ENCODE measurements around the gene GSDME. TPM values are rescaled to one million over a fixed set of nuclear protein-coding genes. Genes with fewer than 3 reads are reported as not detected.
"Not testable (repeated sequence)": the region's sequence is repeated elsewhere in the genome, so short reads cannot be mapped to it uniquely, and the experiment has no call there.

The GSDME gene
- total RNA-seq, 8 experiments from 2014 or later = 12.4 to 40.1 (median 20.5) TPM

DNA sequence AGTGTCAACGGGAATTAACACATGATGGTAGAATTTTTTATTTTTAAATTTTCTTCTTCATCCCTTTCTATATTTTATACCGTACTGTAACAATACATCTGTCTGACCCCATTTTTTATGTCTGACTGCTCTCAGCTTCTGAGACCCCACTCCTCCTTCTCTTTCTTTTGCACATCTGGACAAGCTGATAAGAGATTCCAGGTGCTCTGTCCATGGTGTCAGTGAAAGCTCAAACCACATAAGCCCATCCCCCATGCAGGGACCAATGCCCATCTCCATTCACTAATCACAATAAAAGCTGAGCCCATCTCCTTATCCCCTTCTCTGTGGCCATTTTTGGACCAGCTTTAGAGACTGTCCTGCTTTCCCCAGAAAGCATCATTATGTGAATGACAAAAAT, 8.7 kb downstream of the GSDME start:
- no peak overlapping the region for H3K4me3 ChIP-seq
- in situ Hi-C loops (cut with MboI; ENCODE audit: low pct_unique_long_range_greater_than_20kb in 2 of 9, low sequenced_read_pairs in 9 of 9, unreplicated experiment in 9 of 9) = no loop called here
- H3K4me1 ChIP-seq (replicated peaks in 1 of 2) = no peaks in the 10 kb centered on the region
- no peak for ATAC-seq (replicated peaks in 6 of 8)
- H3K27ac ChIP-seq = no peak overlapping the region
- 75 to 100% (median 100%) methylated on average over 1 to 2 of the region's 2 CpGs; no CpG with 5 or more reads in 1 of the 10 experiments for WGBS, 10 experiments

DNA sequence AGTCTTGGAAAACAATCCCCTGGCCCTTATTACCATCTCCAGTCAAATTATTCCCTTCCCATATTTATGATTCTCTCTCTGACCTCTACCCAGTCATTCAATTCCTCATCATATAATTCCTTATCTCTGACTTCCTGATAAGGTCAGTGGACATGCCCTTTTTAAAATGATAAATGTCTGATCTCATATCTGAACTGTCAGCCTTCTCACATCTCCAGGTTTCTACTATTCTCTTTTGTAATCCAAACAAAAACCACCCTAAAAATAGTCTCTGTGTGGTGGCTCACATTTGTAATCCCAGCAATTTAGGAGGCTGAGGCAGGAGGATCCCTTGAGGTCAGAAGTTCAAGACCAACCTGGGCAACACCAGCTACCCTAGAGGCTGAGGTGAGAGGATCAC, 11.9 kb downstream of the GSDME start:
- Histone ChIP-seq H3K4me3 (no peak overlapping the region), H3K27ac (no peak overlapping the region), H3K4me1 (replicated peaks in 1 of 2) (no peaks in the 10 kb centered on the region)
- no peak for ATAC-seq (replicated peaks in 6 of 8)
- in situ Hi-C loops (cut with MboI; ENCODE audit: low pct_unique_long_range_greater_than_20kb in 2 of 9, low sequenced_read_pairs in 9 of 9, unreplicated experiment in 9 of 9) = no loop called here

GRCh38 chr7:24743471-24743870, 13.8 kb downstream of the GSDME start:
- H3K27ac ChIP-seq = no peak overlapping the region
- no peaks in the 10 kb centered on the region for H3K4me1 ChIP-seq (replicated peaks in 1 of 2)
- in situ Hi-C loops (cut with MboI; ENCODE audit: low pct_unique_long_range_greater_than_20kb in 2 of 9, low sequenced_read_pairs in 9 of 9, unreplicated experiment in 9 of 9) = no loop called here
- no peak for ATAC-seq (replicated peaks in 6 of 8)
- H3K4me3 ChIP-seq = no peak overlapping the region
- 89 to 100% (median 90%) methylated on average over 2 to 4 of the region's 6 CpGs; no CpG with 5 or more reads in 7 of the 10 experiments for WGBS, 10 experiments

DNA sequence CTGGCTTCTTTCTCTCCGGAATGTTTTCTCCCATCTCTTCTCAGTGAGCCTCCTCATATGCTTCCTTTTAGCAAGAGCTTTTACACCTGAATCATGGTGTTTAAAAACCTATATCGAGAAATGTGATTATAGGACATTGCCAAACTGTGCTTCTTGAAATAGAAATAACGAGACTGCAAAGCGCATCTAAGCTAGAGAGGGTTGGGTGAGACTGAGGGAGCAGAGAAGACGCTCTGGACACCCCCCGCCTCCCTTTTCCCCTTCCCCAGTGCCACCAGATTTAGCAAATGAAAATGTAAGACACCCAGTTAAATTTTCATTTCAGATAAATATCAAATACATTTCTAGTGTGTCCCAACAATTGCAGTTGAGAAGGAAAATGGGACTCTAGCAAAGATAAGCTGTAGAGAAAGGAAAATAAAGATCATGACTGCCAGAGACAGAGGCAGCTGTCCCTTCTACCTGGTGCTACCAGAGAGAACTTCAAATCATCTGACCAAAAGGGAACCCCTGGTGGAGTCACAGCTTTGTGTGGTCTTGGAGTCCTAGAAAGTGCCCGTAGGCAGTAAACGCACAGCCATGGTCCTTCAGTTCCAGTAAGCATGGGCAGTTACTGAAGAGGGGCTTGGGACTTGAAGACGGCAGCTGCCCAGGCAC, 14.6 kb downstream of the GSDME start:
- H3K4me1 ChIP-seq (replicated peaks in 1 of 2) = no peaks in the 10 kb centered on the region
- no peak overlapping the region for H3K4me3 ChIP-seq
- no peak for ATAC-seq (replicated peaks in 6 of 8)
- 89 to 100% (median 95%) methylated on average over 1 to 9 of the region's 9 CpGs; no CpG with 5 or more reads in 1 of the 10 experiments for WGBS, 10 experiments
- in situ Hi-C loops (cut with MboI; ENCODE audit: low pct_unique_long_range_greater_than_20kb in 2 of 9, low sequenced_read_pairs in 9 of 9, unreplicated experiment in 9 of 9) = no loop called here
- no peak overlapping the region for H3K27ac ChIP-seq

GRCh38 chr7:24741679-24742505, 15.4 kb downstream of the GSDME start:
- 23 to 100% (median 90%) methylated on average over 2 to 8 of the region's 14 CpGs; no CpG with 5 or more reads in 1 of the 10 experiments for WGBS, 10 experiments
- in situ Hi-C loops (cut with MboI; ENCODE audit: low pct_unique_long_range_greater_than_20kb in 2 of 9, low sequenced_read_pairs in 9 of 9, unreplicated experiment in 9 of 9) = no loop called here
- Histone ChIP-seq H3K4me3 (no peak overlapping the region), H3K27ac (no peak overlapping the region), H3K4me1 (replicated peaks in 1 of 2) (no peaks in the 10 kb centered on the region)
- ATAC-seq (replicated peaks in 6 of 8) = peak; percentile 32 to 99 (median 62)

- WGBS, 10 experiments = 60 to 100% (median 95%) methylated on average over 1 to 7 of the region's 9 CpGs
- H3K4me1 ChIP-seq (replicated peaks in 1 of 2) = no peaks in the 10 kb centered on the region
- no peak overlapping the region for H3K27ac ChIP-seq
- no peak for ATAC-seq (replicated peaks in 6 of 8)
- in situ Hi-C loops (cut with MboI; ENCODE audit: low pct_unique_long_range_greater_than_20kb in 2 of 9, low sequenced_read_pairs in 9 of 9, unreplicated experiment in 9 of 9) = no loop called here
- no peak overlapping the region for H3K4me3 ChIP-seq
Observed at GRCh38 chr7:24740871-24741270, 16.4 kb downstream of the GSDME start.

DNA sequence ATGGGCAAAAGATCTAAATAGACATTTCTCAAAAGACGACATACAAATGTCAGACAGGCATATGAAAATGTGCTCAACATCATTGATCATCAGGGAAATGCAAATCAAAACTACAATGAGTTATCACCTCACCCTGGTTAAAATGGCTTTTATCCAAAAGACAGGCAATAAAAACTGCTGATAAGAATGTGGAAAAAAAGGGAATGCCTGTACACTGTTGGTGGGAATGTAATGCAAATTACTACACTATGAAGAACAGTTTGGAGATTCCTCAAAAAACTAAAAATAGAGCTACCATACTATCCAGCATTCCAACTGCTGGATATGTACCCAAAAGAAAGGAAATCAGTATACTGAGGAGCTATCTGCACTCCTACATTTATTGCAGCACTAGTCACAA, 18.0 kb downstream of the GSDME start:
- in situ Hi-C loops (cut with MboI; ENCODE audit: low pct_unique_long_range_greater_than_20kb in 2 of 9, low sequenced_read_pairs in 9 of 9, unreplicated experiment in 9 of 9) = no loop called here
- 22 to 100% (median 56%) methylated on average over 1 of the region's 1 CpG for WGBS, 10 experiments
- no peak for ATAC-seq (replicated peaks in 6 of 8)

GRCh38 chr7:24738577-24738976, 18.7 kb downstream of the GSDME start:
- in situ Hi-C loops (cut with MboI; ENCODE audit: low pct_unique_long_range_greater_than_20kb in 2 of 9, low sequenced_read_pairs in 9 of 9, unreplicated experiment in 9 of 9) = no loop called here
- WGBS, 10 experiments = 57 to 100% (median 87%) methylated on average over 1 of the region's 1 CpG
- no peak overlapping the region for H3K27ac ChIP-seq
- no peak overlapping the region for H3K4me3 ChIP-seq
- H3K4me1 ChIP-seq (replicated peaks in 1 of 2) = no peaks in the 10 kb centered on the region
- no peak for ATAC-seq (replicated peaks in 6 of 8)

More for the DNA sequence above, 18.0 kb downstream of the GSDME start:
- Histone ChIP-seq H3K4me3 (no peak overlapping the region), H3K4me1 (replicated peaks in 1 of 2) (no peaks in the 10 kb centered on the region), H3K27ac (no peak overlapping the region)

DNA sequence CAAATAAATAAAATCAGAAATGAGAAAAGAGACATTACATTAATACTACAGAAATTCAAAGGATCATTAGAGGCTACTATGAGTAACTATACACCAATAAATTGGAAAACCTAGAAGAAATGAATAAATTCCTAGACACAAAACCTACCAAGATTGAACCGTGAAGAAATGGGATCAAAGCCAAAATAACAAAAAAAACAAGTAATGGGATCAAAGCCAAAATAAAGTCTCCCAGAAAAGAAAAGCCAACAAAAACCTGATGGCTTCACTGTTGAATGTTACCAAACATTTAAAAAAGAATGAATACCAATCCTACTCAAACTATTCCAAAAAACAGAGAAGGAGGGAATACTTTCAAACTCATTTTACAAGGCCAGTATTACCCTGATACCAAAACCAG, 20.0 kb downstream of the GSDME start:
- WGBS, 10 experiments = 56 to 100% (median 94%) methylated on average over 1 of the region's 1 CpG
- Histone ChIP-seq H3K27ac (no peak overlapping the region), H3K4me3 (no peak overlapping the region), H3K4me1 (replicated peaks in 1 of 2) (no peaks in the 10 kb centered on the region)
- no peak for ATAC-seq (replicated peaks in 6 of 8)
- in situ Hi-C loops (cut with MboI; ENCODE audit: low pct_unique_long_range_greater_than_20kb in 2 of 9, low sequenced_read_pairs in 9 of 9, unreplicated experiment in 9 of 9) = no loop called here

DNA sequence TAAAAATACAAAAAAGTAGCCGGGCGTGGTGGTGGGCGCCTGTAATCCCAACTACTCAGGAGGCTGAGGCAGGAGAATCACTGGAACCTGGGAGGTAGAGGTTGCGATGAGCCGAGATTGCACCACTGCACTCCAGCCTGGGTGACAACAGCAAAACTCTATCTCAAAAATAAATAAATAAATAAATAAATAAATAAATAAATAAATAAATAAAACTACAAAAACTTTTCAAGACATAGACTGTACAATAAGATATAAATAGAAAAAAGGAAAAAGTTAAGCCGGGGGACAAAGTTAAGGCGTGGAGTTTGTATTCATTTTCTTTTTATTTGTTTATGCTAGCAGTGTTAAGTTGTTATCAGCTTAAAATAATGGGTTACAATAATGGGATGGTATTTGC, 21.7 kb downstream of the GSDME start:
- ATAC-seq (replicated peaks in 6 of 8); H3K27ac ChIP-seq; in situ Hi-C loops (cut with MboI; ENCODE audit: low pct_unique_long_range_greater_than_20kb in 2 of 9, low sequenced_read_pairs in 9 of 9, unreplicated experiment in 9 of 9); H3K4me3 ChIP-seq; H3K4me1 ChIP-seq (replicated peaks in 1 of 2): not testable (repeated sequence)
- 55 to 100% (median 78%) methylated on average over 2 to 7 of the region's 7 CpGs; no CpG with 5 or more reads in 1 of the 10 experiments for WGBS, 10 experiments

DNA sequence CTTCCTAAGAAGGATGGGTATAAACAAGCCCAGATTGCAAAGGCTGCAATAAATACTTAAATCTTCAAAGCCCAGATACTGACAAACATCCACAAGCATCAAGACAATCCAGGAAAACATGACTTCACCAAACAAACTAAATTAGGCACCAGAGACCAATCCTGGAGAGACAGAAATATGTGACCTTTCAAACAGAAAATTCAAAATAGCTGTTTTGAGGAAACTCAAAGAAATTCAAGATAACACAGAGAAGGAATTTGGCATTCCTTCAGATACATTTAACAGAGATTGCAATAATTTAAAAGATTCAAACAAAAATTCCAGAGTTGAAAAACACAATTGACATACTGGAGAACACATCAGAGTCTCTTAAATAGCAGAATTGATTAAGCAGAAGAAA, 23.0 kb downstream of the GSDME start:
- Histone ChIP-seq H3K27ac (no peak overlapping the region), H3K4me3 (no peak overlapping the region), H3K4me1 (replicated peaks in 1 of 2) (no peaks in the 10 kb centered on the region)
- in situ Hi-C loops (cut with MboI; ENCODE audit: low pct_unique_long_range_greater_than_20kb in 2 of 9, low sequenced_read_pairs in 9 of 9, unreplicated experiment in 9 of 9) = no loop called here
- ATAC-seq (replicated peaks in 6 of 8) = no peak

DNA sequence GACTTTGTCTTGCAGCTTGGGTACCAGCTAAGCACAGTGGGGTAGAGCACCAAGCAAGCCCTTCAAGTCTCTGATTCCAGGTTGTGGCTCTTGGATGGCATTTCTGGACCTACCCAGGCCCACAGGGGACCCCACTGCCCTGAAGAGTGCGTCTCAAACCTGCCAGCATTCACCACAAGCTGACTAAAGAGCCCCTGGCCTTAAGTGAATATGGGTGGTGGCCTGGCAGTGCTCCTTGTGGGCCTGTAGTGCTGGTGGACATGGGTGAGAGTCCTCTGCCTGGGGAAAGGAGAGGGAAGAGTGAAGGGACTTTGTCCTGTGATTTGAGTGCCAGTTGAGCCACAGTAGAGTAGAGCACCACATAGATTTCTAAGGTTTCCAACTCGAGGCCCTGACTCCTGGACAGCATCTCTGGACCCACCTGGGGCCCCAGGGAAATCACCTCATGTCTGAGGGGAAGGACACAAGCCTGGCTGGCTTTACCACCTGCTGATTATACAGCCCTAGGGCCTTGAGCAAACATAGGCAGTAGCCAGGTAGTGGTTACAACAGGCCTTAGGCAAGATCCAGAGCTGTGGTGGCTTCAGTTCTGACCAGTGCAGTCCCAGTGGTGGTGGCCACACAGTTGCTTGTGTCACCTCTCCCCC, 23.7 kb downstream of the GSDME start:
- no peak overlapping the region for H3K27ac ChIP-seq
- no peak overlapping the region for H3K4me3 ChIP-seq
- no peaks in the 10 kb centered on the region for H3K4me1 ChIP-seq (replicated peaks in 1 of 2)
- in situ Hi-C loops (cut with MboI; ENCODE audit: low pct_unique_long_range_greater_than_20kb in 2 of 9, low sequenced_read_pairs in 9 of 9, unreplicated experiment in 9 of 9) = no loop called here
- WGBS, 10 experiments = 35 to 86% (median 80%) methylated on average over 1 to 2 of the region's 2 CpGs; no CpG with 5 or more reads in 7 of the 10 experiments
- ATAC-seq (replicated peaks in 6 of 8) = peak in 2 of 8 experiments; percentile 30 to 31

DNA sequence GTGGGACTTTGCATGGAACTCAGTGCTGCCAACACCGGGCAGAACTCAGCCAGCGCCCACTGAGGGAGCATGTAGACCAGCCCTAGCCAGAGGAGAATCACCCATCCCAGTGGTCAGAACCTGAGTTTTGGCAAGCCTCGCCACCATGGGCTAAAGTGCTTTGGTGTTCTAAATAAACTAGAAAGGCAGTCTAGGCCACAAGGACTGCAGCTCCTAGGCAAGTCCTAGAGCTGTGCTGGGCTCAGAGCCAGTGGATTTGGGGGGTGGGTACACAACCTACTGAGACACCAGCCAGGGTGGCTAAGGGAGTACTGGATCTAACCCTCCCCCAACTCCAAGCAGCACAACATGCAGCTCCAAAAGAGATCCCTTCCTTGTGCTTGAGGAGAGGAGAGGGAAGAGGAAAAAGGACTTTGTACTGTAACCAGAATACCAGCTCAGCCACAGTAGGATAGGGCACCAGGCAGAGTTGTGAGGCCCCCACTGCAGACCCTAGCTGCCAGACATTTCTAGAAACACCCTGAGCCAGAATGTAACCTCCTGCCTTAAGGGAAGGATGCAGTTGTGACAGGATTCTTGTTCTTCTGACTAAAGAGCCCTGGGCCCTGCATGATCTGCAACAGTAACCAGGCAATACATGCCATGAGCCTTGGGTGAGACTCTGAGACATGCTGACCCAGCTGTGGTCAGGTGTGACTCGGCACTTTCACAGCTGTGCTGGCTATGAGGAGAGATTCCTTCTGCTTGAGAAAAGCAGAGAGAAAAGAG, 24.4 kb downstream of the GSDME start:
- in situ Hi-C loops (cut with MboI; ENCODE audit: low pct_unique_long_range_greater_than_20kb in 2 of 9, low sequenced_read_pairs in 9 of 9, unreplicated experiment in 9 of 9) = no loop called here
- no peak overlapping the region for H3K27ac ChIP-seq
- no peak overlapping the region for H3K4me3 ChIP-seq
- peak in 6 of 8 experiments; percentile 15 to 95 (median 46) for ATAC-seq (replicated peaks in 6 of 8)
- no peaks in the 10 kb centered on the region for H3K4me1 ChIP-seq (replicated peaks in 1 of 2)
- 75 to 100% (median 97%) methylated on average over 1 to 3 of the region's 4 CpGs; no CpG with 5 or more reads in 6 of the 10 experiments for WGBS, 10 experiments

Data from motor neuron (in vitro differentiated cells).